HL-60 (cell line): Measurements from ENCODE around the gene FOXB2.

Source experiments
- DNase-seq, 2 experiments: peaks; one replicate each; pipeline ENCODE4 v3.0.0-alpha.2; 2010 to 2020; ENCODE audit warnings: low read depth in 1 of 2, low spot score in 1 of 2
- H3K27ac ChIP-seq: fragments of 250-450 bp; sonication (Bioruptor Pico); replicated peaks from 2 replicates; pipeline ENCODE4 v1.5.1; 2020; ENCODE audit warnings: mild to moderate bottlenecking, moderate library complexity
- H3K27me3 ChIP-seq: fragments of 250-450 bp; sonication (Bioruptor Pico); 2 replicates; pipeline ENCODE4 v1.5.1; 2021; ENCODE audit warnings: mild to moderate bottlenecking, moderate library complexity; ENCODE audit not compliant: insufficient read depth, poor library complexity, severe bottlenecking
- H3K4me3 ChIP-seq: replicated peaks from 2 replicates; pipeline ENCODE4 v1.5.1; 2011; ENCODE audit warnings: mild to moderate bottlenecking, control low read depth, low read length; ENCODE audit not compliant: insufficient read depth
- CTCF ChIP-seq: IDR thresholded peaks from one replicate; pipeline ENCODE4 v1.5.1; 2011; ENCODE audit warnings: low read length, control low read depth, inconsistent platforms; ENCODE audit not compliant: insufficient read depth
- GABPA ChIP-seq: IDR thresholded peaks from 2 replicates; pipeline ENCODE4 v1.6.1; 2012; ENCODE audit warnings: low read depth
- POLR2AphosphoS5 ChIP-seq: IDR thresholded peaks from 2 replicates; pipeline ENCODE4 v1.6.1; 2012; ENCODE audit warnings: low read depth
- REST ChIP-seq: IDR thresholded peaks from 2 replicates; pipeline ENCODE4 v1.6.1; 2012; ENCODE audit warnings: low read depth; ENCODE audit not compliant: insufficient replicate concordance
- SPI1 ChIP-seq: IDR thresholded peaks from 2 replicates; pipeline ENCODE4 v1.6.1; 2012; ENCODE audit warnings: low read depth, mild to moderate bottlenecking, borderline replicate concordance

The FOXB2 gene

DNA sequence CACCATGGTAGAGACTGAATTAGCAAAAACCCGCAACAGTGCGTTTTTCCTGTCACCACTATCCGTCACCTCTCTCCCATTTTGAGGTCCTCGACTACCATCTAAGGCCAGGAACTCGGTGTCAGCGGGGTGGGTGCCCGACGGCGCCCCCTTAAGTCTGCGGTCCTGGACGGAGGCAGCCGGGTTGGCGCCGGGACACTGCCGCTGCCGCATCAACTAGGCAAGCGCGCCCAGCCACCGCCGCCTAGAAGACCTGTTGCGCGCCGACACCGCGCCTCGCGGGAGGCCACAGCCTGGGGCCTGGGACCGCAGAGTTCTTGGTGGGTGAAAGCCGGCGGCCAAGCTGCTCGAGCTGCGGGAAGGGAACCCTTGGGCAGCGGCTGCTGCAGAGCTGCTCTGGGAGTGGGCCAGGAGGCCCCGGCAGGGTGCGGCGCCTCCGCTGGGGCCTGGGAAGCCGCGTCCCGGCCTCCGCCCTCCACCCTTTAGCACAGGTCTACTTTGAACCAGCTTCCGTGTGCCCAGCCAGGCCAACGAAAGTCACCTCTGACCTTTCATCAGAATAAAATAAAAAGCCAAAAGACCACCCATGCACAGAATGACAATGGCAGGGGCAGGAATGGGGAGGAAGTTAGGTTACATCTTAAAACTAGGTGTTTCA lies 3.5 kb downstream of the FOXB2 start:
- TF ChIP-seq REST (no peak), SPI1 (no peak), POLR2AphosphoS5 (no peak), CTCF (no peak), GABPA (no peak)
- no peak for DNase-seq
- Histone ChIP-seq H3K27me3 (peaks cover 69% of the 10 kb centered on the region), H3K27ac (no peak overlapping the region), H3K4me3 (no peak overlapping the region)

DNA sequence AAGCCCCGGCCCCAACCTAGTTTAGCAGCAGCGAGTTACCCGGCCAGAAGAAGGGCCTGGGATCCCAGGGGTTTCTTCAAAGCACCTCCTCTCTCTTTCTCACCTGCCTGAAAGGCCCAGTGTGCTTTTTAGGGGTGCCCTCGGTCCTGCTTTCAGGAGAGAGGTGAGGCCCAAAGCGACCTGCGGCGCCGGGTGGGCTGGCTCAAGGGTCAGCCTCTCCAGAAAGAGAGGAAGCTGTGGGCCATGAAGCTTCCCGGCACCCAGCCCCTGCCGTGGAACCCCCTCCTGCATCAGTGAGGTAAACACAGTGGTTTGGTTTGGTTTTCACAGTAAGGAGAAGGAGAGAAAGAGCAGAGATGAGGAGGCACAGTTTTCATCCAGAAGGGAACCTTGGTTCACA lies 4.3 kb downstream of the FOXB2 start:
- Histone ChIP-seq H3K4me3 (no peak overlapping the region), H3K27ac (no peak overlapping the region), H3K27me3 (peaks cover 63% of the 10 kb centered on the region)
- TF ChIP-seq POLR2AphosphoS5 (no peak), REST (no peak), GABPA (no peak), CTCF (no peak), SPI1 (no peak)
- DNase-seq, result no peak

DNA sequence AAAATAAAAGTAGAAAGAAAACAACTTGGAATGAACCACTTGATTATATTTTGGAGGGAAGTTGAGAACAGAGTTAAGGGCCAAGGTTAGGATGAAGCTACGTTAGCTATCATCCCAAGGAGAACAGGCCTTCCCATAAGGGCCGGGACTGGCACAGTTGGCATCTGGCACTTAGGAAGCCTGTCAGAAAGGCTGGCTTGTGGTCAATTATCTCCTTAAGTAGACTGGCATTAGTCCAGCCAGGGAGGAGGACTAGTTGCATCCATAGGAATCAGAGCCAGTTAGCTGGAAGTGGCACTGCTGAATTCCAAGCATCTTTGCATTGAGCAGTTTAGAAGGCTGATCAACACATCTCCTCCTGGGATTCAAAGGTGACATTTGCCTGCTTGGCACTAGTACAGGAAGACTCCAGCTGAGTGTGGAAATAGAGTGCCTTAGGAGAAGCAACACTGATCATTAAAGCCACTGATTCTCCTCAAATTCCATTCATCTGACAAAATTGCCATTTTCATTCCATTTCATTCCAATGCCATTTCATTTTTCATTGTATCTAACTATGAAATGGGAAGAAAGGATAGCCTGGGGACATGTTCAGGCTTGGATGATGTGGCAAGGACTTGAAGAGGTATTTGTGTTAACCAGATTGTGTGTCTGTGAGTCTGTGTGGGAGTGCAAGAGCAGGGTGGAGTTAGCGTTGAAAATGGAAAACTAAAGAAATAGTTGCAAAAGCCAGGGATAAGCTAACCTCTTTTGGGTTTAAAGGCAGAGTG lies 5.5 kb downstream of the FOXB2 start:
- TF ChIP-seq CTCF, result no peak
- no peak for TF ChIP-seq REST
- no peak for TF ChIP-seq SPI1
- TF ChIP-seq POLR2AphosphoS5, result no peak
- no peak for TF ChIP-seq GABPA
- H3K27ac ChIP-seq, result no peak overlapping the region
- peaks cover 56% of the 10 kb centered on the region for H3K27me3 ChIP-seq
- H3K4me3 ChIP-seq, result no peak overlapping the region
- no peak for DNase-seq
